DND-41 (cell line): ENCODE data around the gene DGKG.

ENCODE experiments used
- EZH2 ChIP-seq: IDR thresholded peaks from 3 replicates; pipeline ENCODE4 v1.6.1; 2012; ENCODE audit warnings: borderline replicate concordance, low read depth, mild to moderate bottlenecking, moderate library complexity, low read length, inconsistent platforms; ENCODE audit not compliant: severe bottlenecking
- TF ChIP-seq, protein P1 (sequence below): IDR thresholded peaks from 2 replicates; pipeline ENCODE4 v1.5.1; 2012; ENCODE audit warnings: borderline replicate concordance, low read length, moderate library complexity, mild to moderate bottlenecking; ENCODE audit not compliant: poor library complexity, severe bottlenecking; ENCODE audit errors: extremely low read depth

GRCh38 chr3:186169379-186169778 lies 192.7 kb downstream of the DGKG start:
- TF ChIP-seq, protein P1, sequence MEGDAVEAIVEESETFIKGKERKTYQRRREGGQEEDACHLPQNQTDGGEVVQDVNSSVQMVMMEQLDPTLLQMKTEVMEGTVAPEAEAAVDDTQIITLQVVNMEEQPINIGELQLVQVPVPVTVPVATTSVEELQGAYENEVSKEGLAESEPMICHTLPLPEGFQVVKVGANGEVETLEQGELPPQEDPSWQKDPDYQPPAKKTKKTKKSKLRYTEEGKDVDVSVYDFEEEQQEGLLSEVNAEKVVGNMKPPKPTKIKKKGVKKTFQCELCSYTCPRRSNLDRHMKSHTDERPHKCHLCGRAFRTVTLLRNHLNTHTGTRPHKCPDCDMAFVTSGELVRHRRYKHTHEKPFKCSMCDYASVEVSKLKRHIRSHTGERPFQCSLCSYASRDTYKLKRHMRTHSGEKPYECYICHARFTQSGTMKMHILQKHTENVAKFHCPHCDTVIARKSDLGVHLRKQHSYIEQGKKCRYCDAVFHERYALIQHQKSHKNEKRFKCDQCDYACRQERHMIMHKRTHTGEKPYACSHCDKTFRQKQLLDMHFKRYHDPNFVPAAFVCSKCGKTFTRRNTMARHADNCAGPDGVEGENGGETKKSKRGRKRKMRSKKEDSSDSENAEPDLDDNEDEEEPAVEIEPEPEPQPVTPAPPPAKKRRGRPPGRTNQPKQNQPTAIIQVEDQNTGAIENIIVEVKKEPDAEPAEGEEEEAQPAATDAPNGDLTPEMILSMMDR: no peak
- TF ChIP-seq EZH2: no peak
